CD4-positive, alpha-beta T cell (primary cell): ENCODE results near the gene TDRD1. TPM values are rescaled to one million over a fixed set of nuclear protein-coding genes. Genes with fewer than 3 reads are reported as not detected.

Experiments used
- ATAC-seq: fragments of 200-7000 bp; cut with Tn5 transposase; one replicate; pipeline ENCODE4 v1.10.0; 2022; ENCODE audit warnings: mild to moderate bottlenecking; ENCODE audit not compliant: poor library complexity
- CTCF ChIA-PET: fragments of 350-600 bp; sonication (Branson Sonifier 250); formaldehyde crosslinking; loops from one replicate; lab custom pipeline; 2021; ENCODE audit warnings: antibody characterized with exemption, inconsistent platforms; lab: Charles Lee
- POLR2A ChIA-PET: fragments of 350-600 bp; sonication (Branson Sonifier 250); formaldehyde crosslinking; loops from one replicate; lab custom pipeline; 2021; ENCODE audit warnings: antibody characterized with exemption, inconsistent platforms; lab: Charles Lee
- DNase-seq, 14 experiments: peaks; one replicate each; pipeline ENCODE4 v3.0.0-alpha.2; 2013 to 2020; ENCODE audit warnings: mixed read lengths in 2 of 14
- H3K27ac ChIP-seq, 2 donors: one replicate each; pipeline versions ENCODE4 v1.5.1 to v1.7.0; 2013; ENCODE audit warnings: low read length in 2 of 2, low read depth in 1 of 2, mild to moderate bottlenecking in 1 of 2
- H3K27me3 ChIP-seq, 2 experiments: 1 replicate in 1 of 2; 2 replicates in 1 of 2; pipeline versions ENCODE4 v1.6.1 to v1.7.0; 2013; ENCODE audit warnings: low read length in 2 of 2, control low read depth in 1 of 2, mild to moderate bottlenecking in 1 of 2, moderate library complexity in 1 of 2; ENCODE audit not compliant: insufficient read depth in 2 of 2, control insufficient read depth in 1 of 2
- H3K36me3 ChIP-seq: one replicate; pipeline ENCODE4 v1.6.1; 2013; ENCODE audit warnings: low read length, control low read depth; ENCODE audit not compliant: insufficient read depth
- H3K4me1 ChIP-seq: one replicate; pipeline ENCODE4 v1.6.1; 2013; ENCODE audit warnings: low read length, control low read depth; ENCODE audit not compliant: insufficient read depth
- H3K4me3 ChIP-seq: one replicate; pipeline ENCODE4 v1.5.1; 2013; ENCODE audit warnings: mild to moderate bottlenecking, low read length, moderate library complexity
- H3K9me3 ChIP-seq, 2 experiments: 1 replicate in 1 of 2; 2 replicates in 1 of 2; pipeline versions ENCODE4 v1.6.1 to v1.7.0; 2013; ENCODE audit warnings: low read length in 2 of 2, mild to moderate bottlenecking in 2 of 2, control low read depth in 1 of 2, moderate library complexity in 1 of 2; ENCODE audit not compliant: control insufficient read depth in 1 of 2, insufficient read depth in 1 of 2
- H3K27ac Mint-ChIP-seq: one replicate; pipeline ENCODE4 v1.8.0; 2020; ENCODE audit warnings: mixed read lengths
- H3K27me3 Mint-ChIP-seq: one replicate; pipeline ENCODE4 v1.8.0; 2021; ENCODE audit warnings: mixed read lengths
- H3K36me3 Mint-ChIP-seq: one replicate; pipeline ENCODE4 v1.8.0; 2021; ENCODE audit warnings: low read depth, mixed read lengths
- H3K4me1 Mint-ChIP-seq: one replicate; pipeline ENCODE4 v1.8.0; 2021; ENCODE audit warnings: low read depth, mixed read lengths
- H3K4me3 Mint-ChIP-seq: one replicate; pipeline ENCODE4 v1.8.0; 2020; ENCODE audit warnings: mild to moderate bottlenecking, mixed read lengths
- H3K9me3 Mint-ChIP-seq: one replicate; pipeline ENCODE4 v1.8.0; 2020; ENCODE audit warnings: mixed read lengths
- CTCF ChIP-seq: fragments of 200-600 bp; IDR thresholded peaks from one replicate; pipeline ENCODE4 v1.8.0; 2022; ENCODE audit warnings: antibody characterized with exemption, mild to moderate bottlenecking
- intact Hi-C, 2 experiments: fragments of 100-400 bp; cut with DNase I in 1 of 2; cut with micrococcal nuclease in 1 of 2; formaldehyde crosslinking; loops; one replicate each; pipeline versions ENCODE4 v1.15.1 to v1.9.0; 2023 to 2025; cut with DNase I, micrococcal nuclease
- total RNA-seq, 174 experiments: library from RNA in 2 of 174; stranded (reverse) in 2 of 174; gene quantifications; one replicate each; pipeline ENCODE4 v1.2.3 and lab custom pipeline; 2021 to 2026

Gene TDRD1
- total RNA-seq, 2 experiments from 2014 or later: not detected

GRCh38 chr10:114206902-114207301, 27.7 kb downstream of the TDRD1 start:
- CTCF ChIA-PET: interaction anchor here (0.7 to 2.1 kb wide), 2 partner anchors 15 to 26 kb away, joined by 3 to 6 read pairs; no protein-coding TSS in a partner anchor
- H3K9me3 ChIP-seq: no peaks in the 10 kb centered on the region

GRCh38 chr10:114207349-114207748, 28.2 kb downstream of the TDRD1 start:
- Mint-ChIP-seq H3K9me3 (no peaks in the 10 kb centered on the region), H3K4me1 (no peaks in the 10 kb centered on the region), H3K27ac (no peak overlapping the region), H3K36me3 (no peaks in the 10 kb centered on the region), H3K27me3 (peaks cover 23% of the 10 kb centered on the region), H3K4me3 (no peak overlapping the region)
- ATAC-seq (no peak), DNase-seq (no peak)
- POLR2A ChIA-PET: no interaction called here
- H3K27me3 ChIP-seq: peaks cover 0 to 4% of the 10 kb centered on the region in 2 experiments
- intact Hi-C loops: no loop called here
- no peaks in the 10 kb centered on the region for H3K9me3 ChIP-seq
- no peaks in the 10 kb centered on the region for H3K36me3 ChIP-seq
- CTCF ChIA-PET: interaction anchor here (2.1 kb wide), 1 partner anchor 15 kb away, joined by 6 read pairs; no protein-coding TSS in a partner anchor
- no peak for TF ChIP-seq CTCF
- H3K4me3 ChIP-seq: no peak overlapping the region
- no peaks in the 10 kb centered on the region for H3K4me1 ChIP-seq
- H3K27ac ChIP-seq: no peak overlapping the region

More at GRCh38 chr10:114206902-114207301, 27.7 kb downstream of the TDRD1 start:
- Histone ChIP-seq H3K36me3 (no peaks in the 10 kb centered on the region), H3K27ac (no peak overlapping the region), H3K4me1 (no peaks in the 10 kb centered on the region), H3K27me3 (peaks cover 0 to 4% of the 10 kb centered on the region in 2 experiments), H3K4me3 (no peak overlapping the region)
- Mint-ChIP-seq H3K4me1 (no peaks in the 10 kb centered on the region), H3K9me3 (no peaks in the 10 kb centered on the region), H3K27me3 (peaks cover 23% of the 10 kb centered on the region), H3K36me3 (no peaks in the 10 kb centered on the region), H3K27ac (no peak overlapping the region), H3K4me3 (no peak overlapping the region)
- POLR2A ChIA-PET: interaction anchor here (0.6 kb wide), 1 partner anchor 489 kb away, joined by 3 read pairs; no protein-coding TSS in a partner anchor
- intact Hi-C loops: no loop called here
- no peak for TF ChIP-seq CTCF
- DNase-seq: no peak
- no peak for ATAC-seq

- H3K4me1 Mint-ChIP-seq: no peaks in the 10 kb centered on the region
- H3K27me3 Mint-ChIP-seq: peaks cover 20% of the 10 kb centered on the region
- no peaks in the 10 kb centered on the region for H3K9me3 Mint-ChIP-seq
- ATAC-seq (no peak), DNase-seq (no peak)
- H3K4me3 Mint-ChIP-seq: no peak overlapping the region
- Histone ChIP-seq H3K9me3 (no peaks in the 10 kb centered on the region), H3K36me3 (no peaks in the 10 kb centered on the region), H3K27me3 (peaks cover 0 to 4% of the 10 kb centered on the region in 2 experiments), H3K4me1 (no peaks in the 10 kb centered on the region), H3K27ac (no peak overlapping the region), H3K4me3 (no peak overlapping the region)
- no peak for TF ChIP-seq CTCF
- no peaks in the 10 kb centered on the region for H3K36me3 Mint-ChIP-seq
- H3K27ac Mint-ChIP-seq: no peak overlapping the region
- intact Hi-C loops: no loop called here
- ChIA-PET POLR2A (interaction anchor here (0.6 kb wide), 1 partner anchor 647 kb away, joined by 3 read pairs; no protein-coding TSS in a partner anchor), CTCF (interaction anchor here (2.1 kb wide), 1 partner anchor 14 kb away, joined by 6 read pairs; no protein-coding TSS in a partner anchor)
These were observed 29.2 kb downstream of the TDRD1 start for GRCh38 chr10:114208351-114208750.
